Loucy (cell line): ENCODE results near the gene RAC3.

Source experiments
- EZH2phosphoT487 ChIP-seq: fragments of 200-600 bp; IDR thresholded peaks from 2 replicates; pipeline ENCODE4 v1.6.1; 2018; ENCODE audit warnings: antibody characterized with exemption, mild to moderate bottlenecking, moderate library complexity, borderline replicate concordance
- TF ChIP-seq, protein P1 (sequence below): fragments of 200-600 bp; sonication (generic); conservative IDR thresholded peaks from 2 replicates; pipeline ENCODE4 v1.5.1; 2014; ENCODE audit warnings: mild to moderate bottlenecking, antibody characterized with exemption, low read length

GRCh38 chr17:82018152-82018988, 13.1 kb upstream of the RAC3 start:
- TF ChIP-seq, protein P1, sequence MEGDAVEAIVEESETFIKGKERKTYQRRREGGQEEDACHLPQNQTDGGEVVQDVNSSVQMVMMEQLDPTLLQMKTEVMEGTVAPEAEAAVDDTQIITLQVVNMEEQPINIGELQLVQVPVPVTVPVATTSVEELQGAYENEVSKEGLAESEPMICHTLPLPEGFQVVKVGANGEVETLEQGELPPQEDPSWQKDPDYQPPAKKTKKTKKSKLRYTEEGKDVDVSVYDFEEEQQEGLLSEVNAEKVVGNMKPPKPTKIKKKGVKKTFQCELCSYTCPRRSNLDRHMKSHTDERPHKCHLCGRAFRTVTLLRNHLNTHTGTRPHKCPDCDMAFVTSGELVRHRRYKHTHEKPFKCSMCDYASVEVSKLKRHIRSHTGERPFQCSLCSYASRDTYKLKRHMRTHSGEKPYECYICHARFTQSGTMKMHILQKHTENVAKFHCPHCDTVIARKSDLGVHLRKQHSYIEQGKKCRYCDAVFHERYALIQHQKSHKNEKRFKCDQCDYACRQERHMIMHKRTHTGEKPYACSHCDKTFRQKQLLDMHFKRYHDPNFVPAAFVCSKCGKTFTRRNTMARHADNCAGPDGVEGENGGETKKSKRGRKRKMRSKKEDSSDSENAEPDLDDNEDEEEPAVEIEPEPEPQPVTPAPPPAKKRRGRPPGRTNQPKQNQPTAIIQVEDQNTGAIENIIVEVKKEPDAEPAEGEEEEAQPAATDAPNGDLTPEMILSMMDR = no peak
- no peak for TF ChIP-seq EZH2phosphoT487
